VCaP (cell line): ENCODE data around the gene E2F3.

Source experiments
- H3K27ac ChIP-seq: fragments of 450-650 bp; 2 replicates; pipeline ENCODE4 v1.5.1; 2017
- TF ChIP-seq, protein P1 (sequence below): fragments of 450-650 bp; conservative IDR thresholded peaks from 2 replicates; pipeline ENCODE4 v1.5.1; 2017; ENCODE audit warnings: mild to moderate bottlenecking, moderate library complexity

E2F3 gene

DNA sequence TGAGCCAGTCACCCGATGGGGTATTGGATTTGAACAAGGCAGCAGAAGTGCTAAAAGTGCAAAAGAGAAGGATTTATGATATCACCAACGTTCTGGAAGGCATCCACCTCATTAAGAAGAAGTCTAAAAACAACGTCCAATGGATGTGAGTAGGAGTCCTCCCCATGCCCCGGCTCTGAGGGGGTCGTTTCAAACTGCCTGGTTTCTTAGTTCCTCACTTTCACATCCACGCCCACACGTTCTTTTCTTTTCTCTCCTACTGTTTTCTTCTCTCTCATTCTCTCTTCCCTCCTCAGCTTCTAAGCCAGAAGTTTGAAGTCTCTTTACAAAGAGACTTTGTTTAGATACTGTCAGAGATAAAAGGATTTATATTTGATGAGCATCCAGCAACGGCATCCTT is 79.6 kb downstream of the E2F3 start:
- TF ChIP-seq, protein P1, sequence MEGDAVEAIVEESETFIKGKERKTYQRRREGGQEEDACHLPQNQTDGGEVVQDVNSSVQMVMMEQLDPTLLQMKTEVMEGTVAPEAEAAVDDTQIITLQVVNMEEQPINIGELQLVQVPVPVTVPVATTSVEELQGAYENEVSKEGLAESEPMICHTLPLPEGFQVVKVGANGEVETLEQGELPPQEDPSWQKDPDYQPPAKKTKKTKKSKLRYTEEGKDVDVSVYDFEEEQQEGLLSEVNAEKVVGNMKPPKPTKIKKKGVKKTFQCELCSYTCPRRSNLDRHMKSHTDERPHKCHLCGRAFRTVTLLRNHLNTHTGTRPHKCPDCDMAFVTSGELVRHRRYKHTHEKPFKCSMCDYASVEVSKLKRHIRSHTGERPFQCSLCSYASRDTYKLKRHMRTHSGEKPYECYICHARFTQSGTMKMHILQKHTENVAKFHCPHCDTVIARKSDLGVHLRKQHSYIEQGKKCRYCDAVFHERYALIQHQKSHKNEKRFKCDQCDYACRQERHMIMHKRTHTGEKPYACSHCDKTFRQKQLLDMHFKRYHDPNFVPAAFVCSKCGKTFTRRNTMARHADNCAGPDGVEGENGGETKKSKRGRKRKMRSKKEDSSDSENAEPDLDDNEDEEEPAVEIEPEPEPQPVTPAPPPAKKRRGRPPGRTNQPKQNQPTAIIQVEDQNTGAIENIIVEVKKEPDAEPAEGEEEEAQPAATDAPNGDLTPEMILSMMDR: no peak
- no peak overlapping the region for H3K27ac ChIP-seq

DNA sequence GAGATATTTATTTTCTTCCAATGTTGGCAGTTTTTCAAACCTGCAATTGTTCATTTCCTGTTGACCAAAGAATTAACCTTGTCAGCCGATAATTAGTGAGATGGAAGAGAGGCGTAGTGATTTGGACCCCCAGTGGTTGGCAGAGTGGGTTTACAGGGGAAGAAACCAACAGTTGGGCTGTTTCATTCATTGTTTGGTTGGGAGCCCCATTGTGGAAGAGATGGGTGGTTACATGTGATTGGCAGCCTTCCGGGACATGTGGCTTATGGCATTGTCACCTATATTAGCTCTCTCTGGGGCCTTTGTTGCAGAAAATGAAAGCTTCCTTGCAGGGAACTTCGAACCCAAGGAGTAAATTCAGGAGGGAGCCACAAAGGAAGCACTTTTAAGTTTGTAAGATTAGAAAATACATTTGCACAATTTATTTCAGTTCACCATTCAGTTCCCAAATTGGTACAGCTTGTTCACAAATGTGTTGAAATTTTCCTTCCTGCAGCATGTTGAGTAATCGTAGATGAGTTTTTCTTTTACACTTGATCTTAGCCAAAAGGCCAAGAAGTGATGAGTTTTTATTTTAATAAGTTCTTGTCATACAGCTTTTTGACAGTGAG is 82.3 kb downstream of the E2F3 start:
- no peak overlapping the region for H3K27ac ChIP-seq
- TF ChIP-seq, protein P1: no peak; the same call in 1 of the 2 replicates

DNA sequence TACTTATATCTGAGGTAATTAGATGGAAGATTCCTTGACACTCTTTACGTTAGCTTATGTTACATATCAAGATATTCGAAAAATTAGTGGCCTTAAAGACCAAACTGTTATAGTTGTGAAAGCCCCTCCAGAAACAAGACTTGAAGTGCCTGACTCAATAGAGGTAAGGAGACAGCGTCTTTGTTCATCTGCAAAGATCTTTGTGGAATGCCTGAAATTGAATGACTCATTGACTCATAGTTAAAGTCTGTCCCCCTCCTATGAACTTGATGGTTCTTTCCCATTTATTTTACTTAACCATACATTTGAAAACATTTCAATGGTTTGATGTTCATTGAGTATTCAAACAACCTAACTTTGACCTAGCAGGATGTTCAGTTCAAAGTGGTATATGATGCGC is 85.0 kb downstream of the E2F3 start:
- no peak overlapping the region for H3K27ac ChIP-seq
- TF ChIP-seq, protein P1: no peak

DNA sequence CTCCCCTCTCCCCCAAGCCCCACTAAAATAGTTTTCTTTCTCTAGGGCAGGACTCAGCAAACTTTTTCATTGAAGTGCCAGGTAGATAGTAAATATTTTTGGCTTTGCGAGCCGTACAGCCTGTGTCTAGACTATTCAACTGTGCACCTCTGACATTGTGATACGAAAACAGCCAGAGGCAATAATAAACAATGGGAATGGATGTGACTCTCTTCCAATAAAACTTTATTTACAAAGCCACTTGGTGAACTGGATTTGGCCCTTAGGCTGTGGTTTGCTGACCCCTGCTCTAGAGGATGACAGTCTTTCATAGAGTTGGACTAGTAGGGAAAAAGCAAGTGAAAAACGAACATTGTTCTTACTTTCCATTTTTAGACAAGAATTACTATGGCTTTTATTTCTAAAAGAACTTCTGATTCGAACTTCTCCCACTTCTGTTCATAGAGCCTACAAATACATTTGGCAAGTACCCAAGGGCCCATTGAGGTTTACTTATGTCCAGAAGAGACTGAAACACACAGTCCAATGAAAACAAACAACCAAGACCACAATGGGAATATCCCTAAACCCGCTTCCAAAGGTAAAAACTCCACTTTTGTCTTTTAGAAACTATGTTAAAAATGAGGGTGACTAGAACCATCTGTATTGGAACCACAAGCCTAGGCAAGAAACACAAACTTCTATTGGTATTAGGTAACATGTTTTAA is 86.1 kb downstream of the E2F3 start:
- H3K27ac ChIP-seq: no peak overlapping the region
- TF ChIP-seq, protein P1: no peak

DNA sequence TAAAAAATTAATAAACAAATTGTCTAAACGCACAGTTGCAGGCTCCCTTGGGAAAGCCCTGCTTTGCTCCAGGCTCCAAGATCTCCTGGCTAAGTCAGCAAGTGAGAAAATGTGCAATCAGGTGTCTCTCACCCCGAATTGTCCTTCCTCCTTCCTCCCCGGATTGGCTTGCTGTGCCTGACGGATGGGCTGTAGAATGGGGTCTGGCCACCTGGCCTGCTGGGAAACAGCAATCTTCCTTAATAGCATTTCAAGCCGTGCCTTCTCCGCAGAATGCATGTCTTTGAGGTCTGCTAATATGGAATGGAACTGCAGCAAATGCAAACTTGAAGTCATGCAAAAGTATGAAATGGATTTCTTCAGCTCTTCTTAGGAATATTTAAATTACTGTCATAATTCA is 88.9 kb downstream of the E2F3 start:
- TF ChIP-seq, protein P1: no peak
- H3K27ac ChIP-seq: no peak overlapping the region

DNA sequence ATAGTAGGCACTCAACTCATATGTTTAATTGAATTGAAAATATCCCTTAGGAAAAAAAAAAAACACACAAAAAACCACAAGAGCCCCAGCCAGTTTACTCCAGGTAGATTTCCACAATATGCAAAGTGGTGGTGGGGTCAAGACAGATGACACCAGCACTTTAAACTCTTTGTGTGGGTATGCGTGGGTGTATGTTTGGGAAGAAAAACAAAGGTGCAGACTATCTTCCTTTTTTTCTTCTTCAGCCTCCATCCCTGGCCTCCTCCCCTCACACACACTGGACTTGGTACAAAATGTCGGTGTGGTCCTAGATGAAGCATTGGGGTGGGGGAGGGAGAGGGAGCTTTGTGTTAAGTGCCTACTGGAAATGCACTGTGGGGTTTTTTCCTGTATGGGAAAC is 90.4 kb downstream of the E2F3 start:
- TF ChIP-seq, protein P1: no peak
- H3K27ac ChIP-seq: no peak overlapping the region

DNA sequence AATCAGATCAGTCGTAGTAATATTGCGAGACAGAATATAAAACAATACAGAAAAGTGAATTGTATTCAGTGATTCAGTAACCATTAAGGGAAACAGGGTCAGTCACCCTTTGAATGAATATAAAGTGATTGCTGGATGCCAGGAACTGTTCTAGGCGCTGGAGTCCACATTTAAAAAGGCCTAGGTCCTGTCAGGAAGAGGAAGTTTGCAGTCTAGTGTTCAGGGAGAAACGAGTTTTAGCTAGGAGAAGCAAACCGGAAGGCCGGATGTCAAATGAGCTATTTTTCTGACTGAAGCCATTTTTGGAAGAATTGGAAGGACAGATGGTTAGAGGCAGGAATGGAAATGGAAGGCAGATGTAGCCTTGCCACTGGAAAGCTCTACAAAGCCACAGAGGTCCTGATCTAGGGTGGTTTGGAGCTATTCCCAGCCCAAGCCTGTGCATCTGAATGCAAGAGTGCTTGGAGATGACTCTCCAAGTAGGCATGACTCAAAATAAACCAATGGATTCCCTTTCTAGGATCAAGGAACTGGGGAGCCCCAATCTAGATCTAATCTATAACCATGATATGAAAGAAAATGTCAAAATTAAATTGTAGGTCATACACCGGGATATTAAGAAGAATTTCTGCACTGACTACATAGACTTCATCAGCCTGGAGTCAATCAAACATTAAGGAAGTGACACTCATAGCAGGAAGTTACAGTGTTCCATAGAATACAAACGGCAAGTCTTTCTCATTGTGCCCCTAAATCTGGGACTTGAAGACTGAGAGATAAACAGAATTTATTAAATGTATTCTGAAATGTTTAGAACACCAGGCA is 95.7 kb downstream of the E2F3 start:
- H3K27ac ChIP-seq: no peak overlapping the region
- TF ChIP-seq, protein P1: no peak
